Fibroblast of lung (primary cell): Measurements from ENCODE around the gene CTTN.

Source experiments
- EZH2 ChIP-seq: IDR thresholded peaks from 2 replicates; pipeline ENCODE4 v1.5.1; 2012; ENCODE audit warnings: low read length, control low read depth, mild to moderate bottlenecking; ENCODE audit errors: missing control alignments
- TF ChIP-seq, protein P1 (sequence below), 2 donors: IDR thresholded peaks in 1 of 2; conservative IDR thresholded peaks in 1 of 2; 1 replicate in 1 of 2; 2 replicates in 1 of 2; pipeline ENCODE4 v1.5.1; 2011 to 2012; ENCODE audit warnings: low read length in 2 of 2, control low read depth in 1 of 2, inconsistent platforms in 1 of 2, low read depth in 1 of 2, mild to moderate bottlenecking in 1 of 2

GRCh38 chr11:70486026-70486415 lies 87.7 kb downstream of the CTTN start:
- TF ChIP-seq, protein P1, sequence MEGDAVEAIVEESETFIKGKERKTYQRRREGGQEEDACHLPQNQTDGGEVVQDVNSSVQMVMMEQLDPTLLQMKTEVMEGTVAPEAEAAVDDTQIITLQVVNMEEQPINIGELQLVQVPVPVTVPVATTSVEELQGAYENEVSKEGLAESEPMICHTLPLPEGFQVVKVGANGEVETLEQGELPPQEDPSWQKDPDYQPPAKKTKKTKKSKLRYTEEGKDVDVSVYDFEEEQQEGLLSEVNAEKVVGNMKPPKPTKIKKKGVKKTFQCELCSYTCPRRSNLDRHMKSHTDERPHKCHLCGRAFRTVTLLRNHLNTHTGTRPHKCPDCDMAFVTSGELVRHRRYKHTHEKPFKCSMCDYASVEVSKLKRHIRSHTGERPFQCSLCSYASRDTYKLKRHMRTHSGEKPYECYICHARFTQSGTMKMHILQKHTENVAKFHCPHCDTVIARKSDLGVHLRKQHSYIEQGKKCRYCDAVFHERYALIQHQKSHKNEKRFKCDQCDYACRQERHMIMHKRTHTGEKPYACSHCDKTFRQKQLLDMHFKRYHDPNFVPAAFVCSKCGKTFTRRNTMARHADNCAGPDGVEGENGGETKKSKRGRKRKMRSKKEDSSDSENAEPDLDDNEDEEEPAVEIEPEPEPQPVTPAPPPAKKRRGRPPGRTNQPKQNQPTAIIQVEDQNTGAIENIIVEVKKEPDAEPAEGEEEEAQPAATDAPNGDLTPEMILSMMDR (conservative IDR thresholded peaks at IDR 0.05 in 1 of 2, IDR thresholded peaks at IDR 0.05 in 1 of 2; ENCODE audit: low read depth in 1 of 2, low read length in 2 of 2) = no peak
- no peak for TF ChIP-seq EZH2
